Nephron progenitor cell (in vitro differentiated cells): ENCODE results near the gene ANKFN1.

ENCODE experiments used
- DNase-seq: peaks from one replicate; pipeline ENCODE4 v3.0.0; 2021
- H3K27ac Mint-ChIP-seq: 2 replicates; pipeline ENCODE4 v1.8.0; 2021; ENCODE audit warnings: mild to moderate bottlenecking, moderate library complexity, mixed read lengths
- H3K27me3 Mint-ChIP-seq: 2 replicates; pipeline ENCODE4 v1.8.0; 2021; ENCODE audit warnings: mild to moderate bottlenecking, low read depth, mixed read lengths; ENCODE audit not compliant: poor library complexity
- H3K36me3 Mint-ChIP-seq: 2 replicates; pipeline ENCODE4 v1.8.0; 2021; ENCODE audit warnings: low read depth, mixed read lengths
- H3K4me1 Mint-ChIP-seq: 2 replicates; pipeline ENCODE4 v1.8.0; 2021; ENCODE audit warnings: mixed read lengths
- H3K4me3 Mint-ChIP-seq: 2 replicates; pipeline ENCODE4 v1.8.0; 2021; ENCODE audit warnings: mild to moderate bottlenecking, moderate library complexity, mixed read lengths
- H3K9me3 Mint-ChIP-seq: 2 replicates; pipeline ENCODE4 v1.8.0; 2021; ENCODE audit warnings: mild to moderate bottlenecking, moderate library complexity, mixed read lengths
- TF ChIP-seq, protein P1 (sequence below): fragments of 200-600 bp; sonication (generic); IDR thresholded peaks from 2 replicates; pipeline ENCODE4 v1.5.0; 2021; ENCODE audit warnings: antibody characterized with exemption

Gene ANKFN1

DNA sequence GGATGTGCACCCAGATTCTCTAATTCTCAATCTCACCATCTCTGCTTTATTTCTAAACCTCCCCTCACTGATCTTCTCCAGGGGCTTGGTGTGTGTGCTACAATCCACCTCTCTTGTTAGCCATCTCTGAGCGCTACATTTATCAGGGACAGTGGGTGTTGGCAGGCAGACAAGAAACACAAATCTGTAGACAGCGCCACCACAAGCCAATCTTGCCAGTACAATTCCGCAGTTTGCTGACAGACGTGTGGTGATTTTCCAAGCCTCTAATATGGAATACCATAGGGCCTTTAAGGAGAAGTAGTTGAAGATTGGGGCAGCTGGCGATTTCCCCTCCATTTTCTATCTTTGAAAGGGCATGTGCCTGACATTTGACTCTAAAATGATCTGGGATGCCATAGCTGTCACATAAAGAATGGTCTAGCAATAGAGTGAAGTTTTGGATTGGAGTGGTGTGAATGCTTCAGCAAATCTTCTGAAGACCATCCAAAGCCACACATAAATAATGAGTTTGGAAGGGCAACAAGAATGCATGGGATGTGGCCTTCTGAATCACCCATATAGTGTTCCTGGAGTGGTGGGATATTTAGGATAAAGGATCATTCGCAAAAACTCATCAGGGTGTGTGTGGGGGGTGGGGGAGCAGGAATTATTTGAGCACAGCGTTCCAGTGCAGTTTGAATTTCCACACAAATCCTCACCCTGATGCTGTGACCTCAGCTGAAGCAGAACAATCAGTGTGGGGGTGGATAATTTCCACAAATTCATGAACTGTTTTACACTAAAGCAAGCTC, 12.0 kb upstream of the ANKFN1 start:
- H3K4me3 Mint-ChIP-seq = no peak overlapping the region
- no peak for DNase-seq
- peaks cover 16% of the 10 kb centered on the region for H3K27me3 Mint-ChIP-seq
- H3K9me3 Mint-ChIP-seq = no peaks in the 10 kb centered on the region
- TF ChIP-seq, protein P1, sequence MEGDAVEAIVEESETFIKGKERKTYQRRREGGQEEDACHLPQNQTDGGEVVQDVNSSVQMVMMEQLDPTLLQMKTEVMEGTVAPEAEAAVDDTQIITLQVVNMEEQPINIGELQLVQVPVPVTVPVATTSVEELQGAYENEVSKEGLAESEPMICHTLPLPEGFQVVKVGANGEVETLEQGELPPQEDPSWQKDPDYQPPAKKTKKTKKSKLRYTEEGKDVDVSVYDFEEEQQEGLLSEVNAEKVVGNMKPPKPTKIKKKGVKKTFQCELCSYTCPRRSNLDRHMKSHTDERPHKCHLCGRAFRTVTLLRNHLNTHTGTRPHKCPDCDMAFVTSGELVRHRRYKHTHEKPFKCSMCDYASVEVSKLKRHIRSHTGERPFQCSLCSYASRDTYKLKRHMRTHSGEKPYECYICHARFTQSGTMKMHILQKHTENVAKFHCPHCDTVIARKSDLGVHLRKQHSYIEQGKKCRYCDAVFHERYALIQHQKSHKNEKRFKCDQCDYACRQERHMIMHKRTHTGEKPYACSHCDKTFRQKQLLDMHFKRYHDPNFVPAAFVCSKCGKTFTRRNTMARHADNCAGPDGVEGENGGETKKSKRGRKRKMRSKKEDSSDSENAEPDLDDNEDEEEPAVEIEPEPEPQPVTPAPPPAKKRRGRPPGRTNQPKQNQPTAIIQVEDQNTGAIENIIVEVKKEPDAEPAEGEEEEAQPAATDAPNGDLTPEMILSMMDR = no peak
- H3K36me3 Mint-ChIP-seq = no peaks in the 10 kb centered on the region
- no peak overlapping the region for H3K27ac Mint-ChIP-seq
- H3K4me1 Mint-ChIP-seq = no peaks in the 10 kb centered on the region

DNA sequence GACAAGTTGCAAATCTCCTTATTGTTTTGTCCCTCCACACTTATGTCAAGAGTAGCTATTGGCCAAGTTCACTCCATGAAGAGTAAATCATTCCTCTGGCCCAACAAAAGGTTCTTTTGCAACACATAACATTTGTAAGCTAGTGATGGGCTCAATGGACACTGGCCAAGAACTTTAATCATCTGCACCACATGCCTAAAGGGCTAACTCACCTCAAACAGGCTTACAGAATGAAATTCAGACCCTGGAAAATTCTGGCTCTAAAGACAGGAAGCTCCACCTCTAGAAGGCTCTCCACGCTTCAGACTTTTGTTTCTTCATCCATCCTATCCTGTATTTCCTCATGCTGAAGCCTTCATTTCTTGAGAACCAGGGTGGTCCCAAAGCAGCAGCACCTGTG, 10.9 kb upstream of the ANKFN1 start:
- H3K36me3 Mint-ChIP-seq = no peaks in the 10 kb centered on the region
- TF ChIP-seq, protein P1 = no peak
- peaks cover 16% of the 10 kb centered on the region for H3K27me3 Mint-ChIP-seq
- no peak overlapping the region for H3K4me3 Mint-ChIP-seq
- no peak overlapping the region for H3K27ac Mint-ChIP-seq
- no peaks in the 10 kb centered on the region for H3K4me1 Mint-ChIP-seq
- no peak for DNase-seq
- H3K9me3 Mint-ChIP-seq = no peaks in the 10 kb centered on the region

DNA sequence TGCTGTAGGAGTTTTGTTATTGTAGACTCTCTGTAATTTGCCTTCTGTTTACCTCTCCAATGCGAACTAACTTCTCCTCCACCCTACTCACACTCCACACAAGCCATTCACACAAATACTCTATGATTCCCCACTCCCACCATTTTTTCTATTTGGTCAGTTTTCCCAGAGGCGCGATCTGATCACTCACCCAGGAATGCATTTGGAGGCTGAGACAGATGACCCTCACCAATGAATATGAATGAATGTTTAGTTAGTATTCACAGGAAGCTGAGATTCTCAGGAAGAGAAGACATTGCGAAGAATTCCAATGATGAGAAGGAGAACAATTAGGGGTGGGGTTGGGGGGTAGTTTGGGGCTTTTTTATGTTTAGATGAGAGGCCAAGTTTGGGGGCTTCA, 10.5 kb upstream of the ANKFN1 start:
- Mint-ChIP-seq H3K4me1 (no peaks in the 10 kb centered on the region), H3K27me3 (peaks cover 16% of the 10 kb centered on the region), H3K27ac (no peak overlapping the region), H3K4me3 (no peak overlapping the region), H3K36me3 (no peaks in the 10 kb centered on the region), H3K9me3 (no peaks in the 10 kb centered on the region)
- TF ChIP-seq, protein P1 = no peak
- DNase-seq = no peak

DNA sequence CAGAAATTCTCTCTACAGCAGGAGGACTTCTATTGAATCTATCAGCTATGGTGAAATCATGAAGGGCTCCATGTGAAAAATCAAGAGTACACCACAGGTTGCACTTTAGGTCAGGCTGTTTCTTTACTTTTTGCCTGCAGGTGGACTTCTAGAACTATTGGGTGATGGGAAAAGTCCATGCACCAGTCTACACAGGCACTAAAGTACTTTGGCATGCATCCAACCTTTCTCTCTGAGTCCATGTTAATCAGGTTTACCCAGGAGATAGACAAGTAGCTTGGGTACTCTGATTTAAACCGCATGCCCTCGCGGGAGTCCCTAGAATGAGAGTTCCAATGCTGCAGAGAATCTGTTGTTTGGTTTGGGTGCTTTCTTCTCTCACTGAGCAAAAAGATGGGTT, 9.1 kb upstream of the ANKFN1 start:
- Mint-ChIP-seq H3K9me3 (no peaks in the 10 kb centered on the region), H3K36me3 (no peaks in the 10 kb centered on the region), H3K4me3 (no peak overlapping the region), H3K4me1 (no peaks in the 10 kb centered on the region), H3K27ac (no peak overlapping the region), H3K27me3 (peaks cover 20% of the 10 kb centered on the region)
- TF ChIP-seq, protein P1 = no peak
- DNase-seq = no peak

DNA sequence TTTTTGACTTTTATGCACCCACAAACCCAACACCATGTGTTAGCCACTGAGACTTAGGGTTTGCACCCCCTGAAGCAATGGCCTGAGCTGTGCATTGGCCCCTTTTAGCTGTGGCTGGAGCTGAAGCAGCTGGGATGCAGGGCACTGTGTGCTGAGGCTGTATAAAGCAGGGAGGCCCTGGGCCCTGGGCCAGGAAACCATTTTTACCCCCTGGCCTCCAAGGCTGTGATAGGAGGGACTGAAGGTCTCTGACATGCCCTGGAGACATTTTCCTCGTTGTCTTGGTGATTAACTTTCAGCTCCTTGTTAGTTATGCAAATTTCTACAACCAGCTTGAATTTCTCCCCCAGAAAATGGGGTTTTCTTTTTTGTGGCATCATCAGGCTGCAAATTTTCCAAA, 6.7 kb upstream of the ANKFN1 start:
- TF ChIP-seq, protein P1 = no peak
- Mint-ChIP-seq H3K36me3 (no peaks in the 10 kb centered on the region), H3K9me3 (no peaks in the 10 kb centered on the region), H3K4me3 (no peak overlapping the region), H3K27ac (no peak overlapping the region), H3K27me3 (peaks cover 13% of the 10 kb centered on the region), H3K4me1 (no peaks in the 10 kb centered on the region)
- DNase-seq = no peak

DNA sequence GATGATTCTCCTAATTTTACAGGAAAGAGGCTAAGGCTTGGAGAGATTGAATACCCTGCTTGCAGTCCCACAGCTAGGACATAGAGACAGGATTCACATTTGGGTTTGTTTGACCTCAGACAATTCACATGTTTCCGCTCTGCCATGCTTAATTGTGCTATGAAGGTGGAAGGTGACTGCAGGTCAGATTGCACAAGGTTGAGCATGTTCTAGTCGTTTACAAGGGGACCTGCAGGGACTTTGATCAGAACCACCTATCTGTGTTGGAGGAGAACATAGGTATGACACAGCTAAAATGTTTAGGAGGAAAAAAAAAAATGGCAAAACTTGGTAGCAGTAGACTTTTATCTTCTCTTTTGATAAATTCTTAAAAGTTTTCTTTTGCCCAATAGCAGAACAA, 4.9 kb upstream of the ANKFN1 start:
- Mint-ChIP-seq H3K9me3 (no peaks in the 10 kb centered on the region), H3K27me3 (peaks cover 4% of the 10 kb centered on the region), H3K4me1 (peaks cover 4% of the 10 kb centered on the region), H3K27ac (no peak overlapping the region), H3K36me3 (no peaks in the 10 kb centered on the region), H3K4me3 (no peak overlapping the region)
- no peak for DNase-seq
- TF ChIP-seq, protein P1 = no peak
